HG03558 (cell line): ENCODE results near the gene OR10A2.
"Not testable (repeated sequence)": the region's sequence is repeated elsewhere in the genome, so short reads cannot be mapped to it uniquely, and the experiment has no call there.

Experiments used
- ATAC-seq: cut with Tn5 transposase; IDR thresholded peaks from one replicate; pipeline ENCODE4 v1.9.1; 2021; ENCODE audit warnings: moderate number of reproducible peaks; ENCODE audit not compliant: unreplicated experiment; ENCODE audit errors: extremely low read depth

OR10A2 gene

GRCh38 chr11:6862961-6863360 lies at the start of gene OR10A2:
OR10A2 (plus strand) TSS chr11:6863057; CDS start chr11:6869755, 6,698 bp downstream.
- no peak for ATAC-seq

- no peak for ATAC-seq
These were observed 49.2 kb upstream of the OR10A2 start for GRCh38 chr11:6813656-6814055.

- ATAC-seq: no peak
These were observed 45.2 kb upstream of the OR10A2 start for GRCh38 chr11:6817694-6818093.

- ATAC-seq: no peak
These were observed 43.9 kb upstream of the OR10A2 start for GRCh38 chr11:6818967-6819366.

GRCh38 chr11:6824136-6824823 lies 38.6 kb upstream of the OR10A2 start:
- no peak for ATAC-seq

- ATAC-seq: no peak
These were observed 37.6 kb upstream of the OR10A2 start for GRCh38 chr11:6825231-6825744.

GRCh38 chr11:6828103-6828502 lies 34.8 kb upstream of the OR10A2 start:
- ATAC-seq: no peak

GRCh38 chr11:6833356-6833755 lies 29.5 kb upstream of the OR10A2 start:
- no peak for ATAC-seq

GRCh38 chr11:6834021-6834420 lies 28.8 kb upstream of the OR10A2 start:
- ATAC-seq: no peak

- no peak for ATAC-seq
These were observed 21.2 kb upstream of the OR10A2 start for GRCh38 chr11:6841694-6842093.

GRCh38 chr11:6843670-6844069 lies 19.2 kb upstream of the OR10A2 start:
- no peak for ATAC-seq

- ATAC-seq: no peak
These were observed 18.5 kb upstream of the OR10A2 start for GRCh38 chr11:6844356-6844755.

- no peak for ATAC-seq
These were observed 17.5 kb upstream of the OR10A2 start, which contains the start of gene OR10A5 for GRCh38 chr11:6845383-6845782. OR10A5 (plus strand) TSS chr11:6845683; CDS start chr11:6845683, 0 bp downstream.

- ATAC-seq: no peak
These were observed 12.3 kb upstream of the OR10A2 start for GRCh38 chr11:6850526-6850925.

GRCh38 chr11:6854801-6855200 lies 8.1 kb upstream of the OR10A2 start:
- not testable (repeated sequence) for ATAC-seq

GRCh38 chr11:6855971-6856541 lies 6.8 kb upstream of the OR10A2 start:
- ATAC-seq: no peak

- peak; percentile 64 for ATAC-seq
These were observed 6.0 kb upstream of the OR10A2 start for GRCh38 chr11:6856871-6857270.

- no peak for ATAC-seq
These were observed 1.6 kb downstream of the OR10A2 start for GRCh38 chr11:6864438-6864837.

GRCh38 chr11:6871278-6871677 lies 8.4 kb downstream of the OR10A2 start:
- no peak for ATAC-seq

GRCh38 chr11:6875761-6876160 lies 12.9 kb downstream of the OR10A2 start:
- no peak for ATAC-seq

GRCh38 chr11:6876325-6876724 lies 13.5 kb downstream of the OR10A2 start, which contains the start of gene OR10A4:
OR10A4 (plus strand) TSS chr11:6876625; CDS start chr11:6876648, 23 bp downstream.
- ATAC-seq: no peak

GRCh38 chr11:6876914-6877313 lies 14.1 kb downstream of the OR10A2 start:
- no peak for ATAC-seq
